ENCODE data around the gene SEPTIN1. TPM values are rescaled to one million over a fixed set of nuclear protein-coding genes. Genes with fewer than 3 reads are reported as not detected.

The SEPTIN1 gene
- total and polyA plus RNA-seq, 2 of the 13 experiments (the other 11 are each of a cell fraction or from before 2014, with no cell fraction given), result 0.18 to 0.67 TPM

DNA sequence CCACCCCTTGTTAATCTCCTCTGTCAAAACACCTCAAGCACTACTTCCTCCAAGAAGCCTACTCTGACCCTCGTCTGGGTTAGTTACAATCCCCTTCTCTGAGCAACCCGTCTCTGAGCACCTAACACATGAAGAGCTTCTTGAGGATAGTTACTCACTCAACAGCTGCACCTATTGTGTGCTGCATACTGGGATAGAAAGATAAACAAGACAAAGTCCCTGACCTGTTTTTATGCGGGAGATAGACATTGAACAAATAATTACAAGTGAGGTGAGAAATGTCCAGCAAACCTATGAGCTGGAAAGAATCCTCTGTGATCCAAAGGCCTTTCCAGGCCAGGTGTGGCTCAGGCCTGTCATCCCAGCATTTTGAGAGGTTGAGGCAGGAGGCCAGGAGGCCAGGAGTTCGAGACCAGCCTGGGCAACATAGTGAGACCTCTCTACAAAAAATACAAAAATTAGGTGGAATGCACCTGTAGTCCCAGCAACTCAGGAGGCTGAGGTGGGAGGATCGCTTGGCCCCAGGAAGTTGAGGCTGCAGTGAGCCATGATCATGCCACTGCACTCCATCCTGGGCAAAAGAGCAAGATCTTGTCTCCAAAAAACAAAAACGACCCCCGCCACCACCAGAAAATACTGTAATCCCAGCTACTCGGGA is 19.5 kb upstream of the SEPTIN1 start (continued):
- TF ChIP-seq YY1 (IDR thresholded peaks at IDR 0.05; ENCODE audit: insufficient read depth, insufficient replicate concordance, low read depth, low read length) (no peak), POGK (CRISPR knock-in tag; conservative IDR thresholded peaks at IDR 0.05) (peak; percentile 34; the same call in 1 of the 2 replicates), ZKSCAN1 (IDR thresholded peaks at IDR 0.05; ENCODE audit: low read length) (peak; percentile 97), ZMYM4 (CRISPR knock-in tag; IDR thresholded peaks at IDR 0.05) (0 out of 2 replicates have a peak, but pooled peaks have one; percentile 56), FLYWCH1 (CRISPR knock-in tag; IDR thresholded peaks at IDR 0.05) (no peak), SOX5 (CRISPR knock-in tag; IDR thresholded peaks at IDR 0.05; ENCODE audit: borderline replicate concordance) (peak; percentile 96), ARNT (IDR thresholded peaks at IDR 0.05) (no peak), ADNP (CRISPR knock-in tag; IDR thresholded peaks at IDR 0.05) (peak; percentile 100), POLR2AphosphoS2 (IDR thresholded peaks at IDR 0.05; ENCODE audit: low read depth, low read length) (no peak), FOXP4 (CRISPR knock-in tag; IDR thresholded peaks at IDR 0.05) (peak; percentile 91), HNF4G (IDR thresholded peaks at IDR 0.05; ENCODE audit: borderline replicate concordance, low read depth, low read length) (peak; percentile 85), HNF4G (CRISPR knock-in tag; IDR thresholded peaks at IDR 0.05; ENCODE audit: borderline replicate concordance, low read depth) (peak; percentile 50; the same call in 1 of the 2 replicates), ASH2L (IDR thresholded peaks at IDR 0.05; ENCODE audit: insufficient read length, low read depth, low read length) (peak; percentile 82), DBP (CRISPR knock-in tag; IDR thresholded peaks at IDR 0.05; ENCODE audit: not compliant biosample characterization) (no peak), SRY (CRISPR knock-in tag; IDR thresholded peaks at IDR 0.05) (no peak), ZFY (CRISPR knock-in tag; IDR thresholded peaks at IDR 0.05) (peak; percentile 78), THAP11 (CRISPR knock-in tag; IDR thresholded peaks at IDR 0.05) (peak; percentile 57; the same call in 1 of the 2 replicates), ZNF549 (CRISPR knock-in tag; IDR thresholded peaks at IDR 0.05) (no peak), ZNF766 (CRISPR knock-in tag; IDR thresholded peaks at IDR 0.05; ENCODE audit: borderline replicate concordance) (no peak)
- TF ChIP-seq, protein P1, sequence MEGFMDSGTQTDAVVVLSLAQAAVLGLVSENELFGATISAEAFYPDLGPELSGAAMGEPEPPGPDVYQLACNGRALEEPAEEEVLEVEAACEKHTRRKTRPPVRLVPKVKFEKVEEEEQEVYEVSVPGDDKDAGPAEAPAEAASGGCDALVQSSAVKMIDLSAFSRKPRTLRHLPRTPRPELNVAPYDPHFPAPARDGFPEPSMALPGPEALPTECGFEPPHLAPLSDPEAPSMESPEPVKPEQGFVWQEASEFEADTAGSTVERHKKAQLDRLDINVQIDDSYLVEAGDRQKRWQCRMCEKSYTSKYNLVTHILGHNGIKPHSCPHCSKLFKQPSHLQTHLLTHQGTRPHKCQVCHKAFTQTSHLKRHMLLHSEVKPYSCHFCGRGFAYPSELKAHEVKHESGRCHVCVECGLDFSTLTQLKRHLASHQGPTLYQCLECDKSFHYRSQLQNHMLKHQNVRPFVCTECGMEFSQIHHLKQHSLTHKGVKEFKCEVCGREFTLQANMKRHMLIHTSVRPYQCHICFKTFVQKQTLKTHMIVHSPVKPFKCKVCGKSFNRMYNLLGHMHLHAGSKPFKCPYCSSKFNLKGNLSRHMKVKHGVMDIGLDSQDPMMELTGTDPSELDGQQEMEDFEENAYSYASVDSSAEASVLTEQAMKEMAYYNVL (CRISPR knock-in tag; IDR thresholded peaks at IDR 0.05; ENCODE audit: borderline replicate concordance), result no peak
- TF ChIP-seq, protein P2, sequence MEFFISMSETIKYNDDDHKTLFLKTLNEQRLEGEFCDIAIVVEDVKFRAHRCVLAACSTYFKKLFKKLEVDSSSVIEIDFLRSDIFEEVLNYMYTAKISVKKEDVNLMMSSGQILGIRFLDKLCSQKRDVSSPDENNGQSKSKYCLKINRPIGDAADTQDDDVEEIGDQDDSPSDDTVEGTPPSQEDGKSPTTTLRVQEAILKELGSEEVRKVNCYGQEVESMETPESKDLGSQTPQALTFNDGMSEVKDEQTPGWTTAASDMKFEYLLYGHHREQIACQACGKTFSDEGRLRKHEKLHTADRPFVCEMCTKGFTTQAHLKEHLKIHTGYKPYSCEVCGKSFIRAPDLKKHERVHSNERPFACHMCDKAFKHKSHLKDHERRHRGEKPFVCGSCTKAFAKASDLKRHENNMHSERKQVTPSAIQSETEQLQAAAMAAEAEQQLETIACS (CRISPR knock-in tag; IDR thresholded peaks at IDR 0.05), result no peak
